Measurements from ENCODE around the gene CGB3.
A peak's percentile ranks its signal among the peaks of the same experiment; 100 is the strongest.

CGB3 gene

DNA sequence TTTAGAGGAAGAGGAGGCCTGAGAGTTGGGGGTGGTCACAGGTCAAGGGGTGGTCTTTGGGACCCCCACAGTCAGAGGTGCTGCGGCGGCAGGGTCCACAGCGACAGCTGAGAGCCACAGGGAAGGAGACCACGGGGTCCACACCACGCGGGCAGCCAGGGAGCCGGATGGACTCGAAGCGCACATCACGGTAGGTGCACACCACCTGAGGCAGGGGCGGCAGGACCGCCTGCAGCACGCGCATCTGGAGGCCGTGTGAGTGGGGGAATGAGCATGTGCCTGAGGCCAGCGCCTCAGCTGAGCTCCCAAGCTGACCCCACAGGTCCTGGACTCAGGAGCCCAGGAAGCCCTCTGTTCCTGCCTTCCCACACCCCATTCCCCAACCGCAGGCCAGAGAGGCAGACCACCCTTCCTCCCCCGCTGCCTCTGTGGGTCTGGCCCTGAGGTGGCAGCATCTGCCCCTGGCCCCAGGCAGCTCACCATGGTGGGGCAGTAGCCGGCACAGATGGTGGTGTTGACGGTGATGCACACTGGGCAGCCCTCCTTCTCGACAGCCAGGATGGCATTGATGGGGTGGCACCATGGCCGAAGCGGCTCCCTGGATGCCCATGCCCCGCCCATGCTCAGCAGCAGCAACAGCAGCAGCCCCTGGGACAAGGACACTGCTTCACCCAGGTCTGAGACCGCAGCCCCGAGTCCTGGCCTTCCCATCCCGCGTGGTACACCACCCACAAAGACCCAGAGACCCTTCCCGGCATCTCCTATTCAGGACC lies 7.9 kb downstream of the CGB3 start:
- DNase-seq (ENCODE audit: low read depth): no peak

DNA sequence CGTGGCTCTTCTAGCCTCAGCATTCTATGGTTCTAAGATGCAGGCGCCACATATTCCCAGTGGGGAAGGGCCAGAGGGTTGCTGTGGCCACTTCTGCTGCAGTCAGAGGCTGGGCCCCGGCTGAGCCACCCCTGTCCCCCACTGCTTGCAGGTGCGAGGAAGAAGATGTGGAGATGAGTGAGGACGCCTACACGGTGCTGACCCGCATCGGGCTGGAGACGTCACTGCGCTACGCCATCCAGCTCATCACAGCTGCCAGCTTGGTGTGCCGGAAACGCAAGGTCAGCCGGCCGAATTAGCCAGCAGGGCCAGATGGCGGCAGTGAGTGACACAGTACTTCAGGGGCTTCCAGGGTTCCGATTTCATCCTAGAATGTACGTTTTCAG lies 9.3 kb downstream of the CGB3 start:
- DNase-seq (ENCODE audit: low read depth): no peak

DNA sequence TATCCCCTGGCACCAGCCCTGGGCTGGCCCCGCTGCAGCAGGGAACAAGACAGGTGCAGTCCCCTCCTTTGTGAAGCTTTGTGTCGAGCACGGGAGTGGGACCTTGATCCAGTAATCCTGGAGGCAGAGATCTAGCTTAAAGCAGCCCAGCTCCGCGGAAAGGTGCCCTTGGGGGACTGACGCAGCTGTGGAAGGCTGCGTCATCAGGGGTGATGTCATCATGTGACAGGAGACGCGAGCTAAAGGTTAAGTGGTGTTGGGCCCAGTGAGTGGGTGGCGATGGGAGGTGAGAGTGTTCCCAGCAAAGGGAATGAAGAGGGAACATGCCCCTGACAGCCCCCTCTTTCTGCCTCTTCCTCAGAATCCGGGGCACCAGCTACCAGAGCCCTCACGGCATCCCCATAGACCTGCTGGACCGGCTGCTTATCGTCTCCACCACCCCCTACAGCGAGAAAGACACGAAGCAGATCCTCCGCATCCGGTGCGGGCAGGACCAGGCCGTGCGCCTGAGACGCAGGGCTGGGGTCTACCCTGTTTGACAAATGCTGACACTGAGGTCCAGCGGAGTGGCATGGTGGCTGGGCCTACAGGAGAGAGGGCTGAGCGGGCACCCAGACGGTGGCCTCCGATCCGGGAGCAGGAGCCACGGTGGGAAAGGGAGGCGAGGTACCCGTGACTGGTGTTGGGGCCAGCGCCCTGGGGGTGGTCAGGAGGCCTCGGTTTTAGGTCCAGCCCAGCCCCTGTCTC lies 9.8 kb downstream of the CGB3 start:
- DNase-seq (ENCODE audit: low read depth): no peak

DNA sequence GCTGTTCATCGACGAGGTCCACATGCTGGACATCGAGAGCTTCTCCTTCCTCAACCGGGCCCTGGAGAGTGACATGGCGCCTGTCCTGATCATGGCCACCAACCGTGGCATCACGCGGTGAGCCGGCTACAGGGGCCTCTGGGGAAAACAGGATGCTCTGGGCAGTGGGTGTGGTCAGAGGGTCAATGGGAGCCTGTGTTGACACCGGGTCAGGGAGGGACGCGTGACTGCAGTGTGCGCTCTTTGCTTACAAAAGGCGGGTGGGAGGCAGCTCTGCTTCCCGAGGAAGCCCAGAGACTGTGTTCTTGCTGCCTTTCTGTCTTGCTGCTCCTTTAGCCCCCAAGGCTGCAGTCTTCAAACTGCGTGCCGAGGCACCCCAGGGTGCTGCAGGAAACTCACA lies 12.9 kb downstream of the CGB3 start:
- no peak for DNase-seq (ENCODE audit: low read depth)

DNA sequence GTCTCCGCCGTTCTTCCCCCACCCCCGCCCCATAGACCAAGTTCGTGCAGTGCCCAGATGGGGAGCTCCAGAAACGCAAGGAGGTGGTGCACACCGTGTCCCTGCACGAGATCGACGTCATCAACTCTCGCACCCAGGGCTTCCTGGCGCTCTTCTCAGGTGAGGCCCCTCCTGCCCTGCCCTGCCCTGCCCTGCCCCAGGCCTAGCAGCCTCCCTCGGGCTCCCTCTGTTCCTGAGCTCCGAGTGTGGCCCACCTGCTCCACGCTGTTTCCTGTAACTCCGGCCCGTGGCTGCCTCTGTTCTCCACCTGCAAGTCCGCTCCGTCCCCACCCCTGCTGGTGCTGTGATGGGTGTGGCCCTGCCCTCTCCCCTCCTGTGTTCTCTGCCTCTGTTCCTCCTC lies 13.7 kb downstream of the CGB3 start:
- no peak for DNase-seq (ENCODE audit: low read depth)

DNA sequence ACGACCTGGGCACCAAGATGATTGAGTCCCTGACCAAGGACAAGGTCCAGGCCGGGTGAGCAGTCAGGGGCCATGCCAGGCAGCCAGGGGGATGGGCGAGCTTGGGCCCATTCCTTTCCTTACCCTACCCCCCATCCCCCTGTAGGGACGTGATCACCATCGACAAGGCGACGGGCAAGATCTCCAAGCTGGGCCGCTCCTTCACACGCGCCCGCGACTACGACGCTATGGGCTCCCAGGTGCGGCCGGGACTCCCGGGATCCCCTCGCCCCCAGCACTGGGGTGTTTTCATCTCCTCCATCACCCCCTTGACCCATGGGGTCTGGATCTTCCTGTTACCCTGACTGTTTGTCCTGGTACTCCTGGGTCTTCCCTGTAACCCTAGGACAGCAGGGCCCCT lies 14.3 kb downstream of the CGB3 start:
- no peak for DNase-seq (ENCODE audit: low read depth)

DNA sequence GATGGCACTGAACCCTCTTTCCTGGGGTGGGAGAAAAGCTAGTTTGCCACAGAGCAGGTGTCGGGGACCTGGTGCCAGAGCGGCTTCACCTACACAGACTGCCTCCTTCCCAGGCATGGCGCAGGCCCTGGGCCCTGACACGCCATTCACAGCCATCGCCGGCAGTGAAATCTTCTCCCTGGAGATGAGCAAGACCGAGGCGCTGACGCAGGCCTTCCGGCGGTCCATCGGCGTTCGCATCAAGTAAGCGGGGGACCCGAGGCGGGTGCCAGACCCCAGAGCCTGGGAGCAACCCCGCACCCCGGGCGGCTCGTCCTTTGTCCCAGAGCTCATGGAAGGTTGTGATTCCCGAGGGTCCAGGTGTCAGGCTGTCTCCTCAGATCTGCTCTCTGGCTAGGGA lies 17.2 kb downstream of the CGB3 start:
- DNase-seq (ENCODE audit: low read depth): no peak

DNA sequence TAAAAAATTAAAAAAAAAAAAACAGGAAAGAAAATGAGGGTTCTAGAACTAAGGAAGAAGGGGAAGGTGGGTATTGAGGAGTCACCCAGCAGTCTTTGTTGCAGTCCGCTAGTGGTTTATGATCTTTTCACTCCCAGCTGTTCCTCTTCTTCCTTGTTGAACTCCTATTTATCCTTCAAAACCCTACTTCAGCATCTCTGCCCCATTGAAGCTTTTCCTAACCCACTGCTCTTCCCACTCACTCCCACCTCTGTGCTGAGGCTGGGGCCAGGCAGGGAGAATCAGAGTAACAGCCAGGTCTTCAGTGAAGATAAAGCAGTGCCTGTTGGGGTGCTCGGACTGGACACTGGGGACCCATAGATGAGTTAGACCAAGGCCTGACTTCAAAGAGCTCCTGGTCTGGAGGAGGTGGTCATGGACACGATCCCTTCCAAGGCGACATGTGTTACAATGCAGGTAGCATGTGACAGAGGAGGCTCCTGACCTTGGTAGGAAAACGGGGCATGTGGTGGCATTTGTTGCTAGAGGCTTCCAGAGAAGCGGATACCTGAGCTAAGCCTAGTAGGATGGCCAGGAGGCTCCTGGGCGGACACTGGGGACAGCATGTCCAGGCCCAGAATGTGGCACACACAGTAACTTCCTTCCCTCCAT lies 19.0 kb downstream of the CGB3 start:
- DNase-seq (ENCODE audit: low read depth): no peak

DNA sequence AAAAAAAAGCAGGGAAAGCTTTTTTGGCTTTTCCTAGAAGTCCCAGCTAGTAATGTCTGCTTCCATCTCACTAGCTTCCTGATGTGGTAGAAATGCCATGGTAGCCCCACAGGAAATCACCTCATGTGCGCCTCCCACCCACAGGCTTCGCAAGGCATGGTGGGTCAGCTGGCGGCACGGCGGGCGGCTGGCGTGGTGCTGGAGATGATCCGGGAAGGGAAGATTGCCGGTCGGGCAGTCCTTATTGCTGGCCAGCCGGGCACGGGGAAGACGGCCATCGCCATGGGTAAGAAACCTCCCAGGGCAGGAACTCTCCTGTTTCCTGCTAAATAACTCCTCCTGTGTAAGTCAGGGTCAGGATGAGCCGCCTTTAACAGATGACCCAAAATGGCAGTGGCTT lies 20.0 kb downstream of the CGB3 start:
- DNase-seq (ENCODE audit: low read depth): no peak

DNA sequence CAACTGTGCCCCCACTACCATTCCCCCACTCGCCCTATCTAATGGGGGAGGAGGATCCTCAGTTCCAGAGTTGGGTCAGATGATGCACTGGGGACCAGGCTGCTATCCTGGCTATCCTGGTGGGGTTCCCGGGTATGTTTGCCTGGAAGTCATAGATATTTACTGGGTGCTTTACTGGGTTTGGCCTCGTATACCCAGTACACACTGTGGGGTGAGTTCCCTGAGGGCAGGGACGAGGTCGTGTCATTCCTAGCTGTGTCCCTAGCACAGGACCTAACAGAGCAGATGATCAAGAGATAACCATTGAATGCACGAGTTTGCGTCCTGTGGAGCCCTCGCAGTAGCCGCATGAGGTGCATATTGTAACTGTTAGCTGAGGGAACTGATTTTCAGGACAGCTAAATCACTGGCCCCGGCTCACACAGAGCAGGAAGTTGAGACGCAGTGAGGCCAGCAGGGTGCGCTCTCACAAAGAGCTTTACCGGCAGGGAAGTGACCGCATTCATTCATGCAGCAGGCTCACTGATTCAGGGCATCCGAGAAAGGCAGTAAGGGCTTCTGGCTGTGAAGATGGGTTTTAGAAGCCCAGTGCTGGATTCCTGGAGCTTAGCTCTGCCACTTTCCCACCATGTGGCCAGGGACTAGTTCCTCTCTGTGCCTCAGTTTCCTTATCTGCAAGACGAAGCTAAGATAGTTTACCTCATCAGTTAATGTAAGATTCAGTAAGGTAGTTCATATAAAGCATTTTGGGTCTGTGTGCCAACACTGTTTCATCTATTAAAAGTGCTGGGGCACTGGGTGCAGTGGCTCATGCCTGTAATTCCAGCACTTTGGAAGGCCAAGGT lies 24.4 kb downstream of the CGB3 start:
- no peak for DNase-seq (ENCODE audit: low read depth)

DNA sequence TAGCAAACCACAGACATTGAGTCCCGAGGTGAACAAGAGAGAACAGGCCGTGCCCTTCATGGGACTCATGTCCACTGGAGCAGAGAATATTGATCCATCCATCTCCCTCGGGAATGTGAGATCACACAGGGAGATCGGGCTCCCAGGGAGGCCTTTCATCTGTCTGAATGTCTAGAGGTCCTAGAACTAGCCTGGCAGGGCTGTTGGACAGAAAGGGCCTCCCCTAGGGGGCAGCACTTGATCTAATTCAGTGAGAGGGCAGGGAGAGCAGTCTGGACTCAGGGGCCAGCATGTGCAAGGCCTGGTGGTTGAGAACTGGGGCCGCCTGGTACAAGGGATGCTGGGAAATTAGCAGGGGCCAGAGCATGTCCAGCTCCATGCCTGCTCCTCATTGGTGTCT lies 26.2 kb downstream of the CGB3 start:
- DNase-seq (ENCODE audit: low read depth): no peak

DNA sequence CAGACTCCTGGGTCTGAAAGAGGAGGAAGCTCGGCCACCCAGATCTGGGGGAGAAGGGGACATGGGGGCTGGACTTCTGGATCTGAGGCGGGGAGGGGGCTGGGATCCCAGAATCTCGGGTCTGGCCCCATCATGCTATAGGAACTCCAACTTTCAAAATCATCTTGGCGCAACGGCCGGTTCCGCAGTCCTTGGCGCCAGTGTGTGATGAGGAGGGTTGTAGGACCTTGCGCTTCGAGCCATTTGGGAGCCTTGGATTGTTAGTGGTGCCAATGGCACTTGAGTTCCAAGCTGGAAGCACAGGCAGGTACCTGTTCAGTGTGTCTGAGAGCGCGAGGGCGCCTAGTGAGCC lies 30.1 kb downstream of the CGB3 start:
- DNase-seq (ENCODE audit: low read depth): no peak

DNA sequence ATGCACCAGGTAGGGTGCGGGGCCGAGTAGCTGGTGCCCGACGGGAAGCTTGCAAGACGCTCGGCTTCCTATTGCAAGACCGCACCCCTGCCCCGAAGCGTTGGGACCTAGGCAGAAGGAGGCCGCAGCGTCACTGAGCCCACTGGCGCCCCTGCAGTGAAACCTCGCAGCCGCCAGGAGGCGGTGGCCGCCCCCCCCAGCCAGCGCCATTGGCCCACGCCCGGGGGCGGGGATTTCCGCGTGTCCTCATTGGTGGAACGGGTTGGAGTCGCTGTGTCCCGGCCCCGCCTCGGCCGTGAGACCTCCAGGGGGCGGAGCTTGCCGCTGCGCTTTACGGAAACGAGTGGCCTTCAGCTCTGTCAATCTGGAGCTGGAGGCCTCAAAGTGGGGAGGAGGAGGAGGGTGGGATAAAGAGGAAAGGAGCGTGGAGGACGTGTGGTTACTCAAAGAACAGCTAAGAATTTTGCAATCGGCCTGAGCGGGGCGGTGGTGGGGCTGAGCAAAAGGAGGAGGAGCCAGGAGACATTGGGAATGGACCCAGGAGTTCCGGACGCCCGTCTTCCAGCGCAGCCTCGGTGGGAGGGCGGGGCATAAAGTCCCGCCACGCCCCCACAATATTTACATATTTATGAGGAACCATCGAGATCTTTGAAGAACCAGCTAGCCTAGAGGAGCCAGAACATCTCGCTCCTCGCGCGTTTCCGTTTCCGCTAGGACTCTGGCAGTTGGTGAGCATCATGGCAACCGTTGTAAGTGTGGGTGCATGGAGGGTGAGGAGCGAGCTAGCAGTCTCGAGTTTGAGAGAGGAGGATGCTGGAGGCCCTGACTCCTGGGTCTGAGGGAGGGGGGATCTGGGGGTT lies 30.7 kb downstream of the CGB3 start, which contains the start of the genes GYS1 and RUVBL2:
TSS of gene GYS1 (minus strand) at position 135 of the 860 bp plus-strand sequence. CDS start 197 bp downstream, outside the sequence.
TSS of gene RUVBL2 (plus strand) at position 713 of the 860 bp plus-strand sequence. CDS start at position 738, 25 bp downstream.
- peak; percentile 99 for DNase-seq (ENCODE audit: low read depth)

DNA sequence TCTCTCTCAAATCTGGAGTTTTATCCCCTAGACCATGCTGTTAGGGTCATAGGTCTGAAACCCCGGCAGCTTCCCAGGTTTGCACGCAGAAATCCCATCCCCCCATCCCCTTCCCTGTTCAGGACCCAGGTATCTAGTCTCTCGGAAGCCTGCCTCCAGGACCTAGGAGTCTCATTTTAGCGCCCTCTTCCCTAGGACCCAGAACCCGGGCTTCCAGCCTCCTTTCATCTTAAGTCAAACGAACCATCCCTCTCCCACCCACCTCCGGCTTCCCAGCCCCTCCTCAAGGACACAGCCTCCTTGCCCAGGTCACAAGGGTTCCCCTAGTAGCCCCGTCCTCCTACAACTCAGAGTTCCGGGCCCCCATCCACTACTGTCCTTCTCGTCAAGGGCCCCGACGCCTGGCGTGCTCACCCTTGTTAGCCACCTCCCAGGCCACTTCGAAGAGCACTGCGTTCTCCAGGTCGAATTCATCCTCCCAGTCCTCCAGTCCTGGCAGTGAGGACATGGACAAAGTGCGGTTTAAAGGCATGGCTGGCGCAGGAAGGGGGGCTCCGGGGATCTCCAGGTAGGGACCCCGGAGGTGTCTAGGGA lies 31.5 kb downstream of the CGB3 start:
- no peak for DNase-seq (ENCODE audit: low read depth)

DNA sequence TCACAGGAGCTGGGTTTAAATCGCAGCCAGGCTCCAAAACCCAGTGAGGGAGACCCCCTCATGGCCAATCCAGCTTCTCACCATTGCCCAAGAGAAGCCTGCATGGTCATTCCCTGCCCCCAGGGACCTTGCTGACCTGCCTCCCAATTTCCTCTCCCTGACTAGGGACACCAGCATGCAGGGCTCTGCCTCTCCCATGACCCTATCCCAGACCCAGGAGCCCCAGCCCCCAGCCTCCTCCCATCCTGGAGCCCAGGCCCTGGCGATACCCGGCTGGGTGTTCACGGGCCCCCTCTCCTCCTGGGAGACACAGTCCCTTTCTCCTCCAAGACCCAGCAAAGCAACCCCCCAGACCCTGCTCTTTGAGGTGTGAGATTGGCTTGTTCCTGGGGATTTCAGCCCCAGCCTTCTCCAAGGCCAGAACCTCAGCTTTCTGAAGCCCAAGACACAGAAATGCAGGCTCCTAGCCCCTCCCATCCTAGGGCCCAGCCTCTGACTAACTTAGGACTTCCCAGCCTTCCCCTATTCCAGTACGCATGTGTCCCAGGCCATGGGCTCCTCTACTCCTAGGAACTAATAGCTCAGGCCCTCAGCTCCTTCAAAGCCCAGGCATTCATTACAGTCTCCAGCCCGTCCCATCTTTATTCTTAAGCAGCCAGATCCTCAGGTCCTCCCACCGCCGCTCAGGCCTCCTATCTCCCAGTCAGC lies 32.1 kb downstream of the CGB3 start:
- DNase-seq (ENCODE audit: low read depth): no peak

DNA sequence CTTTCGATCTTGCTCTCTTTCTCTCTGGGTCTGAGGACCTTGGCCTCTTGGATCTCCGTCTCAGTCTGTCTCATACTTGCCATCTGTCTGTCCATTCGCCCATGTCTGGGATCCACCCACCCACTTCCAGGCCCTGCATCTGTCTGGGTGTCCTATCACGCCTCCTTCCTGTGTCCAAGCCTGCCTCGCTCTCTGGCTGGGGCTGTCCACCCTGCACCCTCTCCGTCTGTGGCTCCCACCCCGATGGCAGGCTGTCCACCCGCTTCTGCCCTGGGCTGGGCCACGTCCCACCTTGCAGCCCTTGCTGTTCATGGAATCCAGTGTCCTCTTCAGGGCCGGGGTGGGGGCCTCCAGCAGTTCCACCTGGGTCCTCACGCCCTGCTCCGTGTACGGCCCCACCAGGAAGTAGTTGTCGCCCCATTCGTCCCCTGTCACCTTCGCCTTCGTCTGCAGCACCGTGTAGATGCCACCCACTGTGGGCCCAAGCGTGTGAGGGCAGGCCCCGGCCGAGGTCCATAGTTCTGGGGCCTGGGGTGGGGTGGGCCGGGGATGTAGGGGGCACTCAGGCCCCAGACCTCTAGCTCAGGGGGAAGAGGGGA lies 33.0 kb downstream of the CGB3 start:
- no peak for DNase-seq (ENCODE audit: low read depth)

DNA sequence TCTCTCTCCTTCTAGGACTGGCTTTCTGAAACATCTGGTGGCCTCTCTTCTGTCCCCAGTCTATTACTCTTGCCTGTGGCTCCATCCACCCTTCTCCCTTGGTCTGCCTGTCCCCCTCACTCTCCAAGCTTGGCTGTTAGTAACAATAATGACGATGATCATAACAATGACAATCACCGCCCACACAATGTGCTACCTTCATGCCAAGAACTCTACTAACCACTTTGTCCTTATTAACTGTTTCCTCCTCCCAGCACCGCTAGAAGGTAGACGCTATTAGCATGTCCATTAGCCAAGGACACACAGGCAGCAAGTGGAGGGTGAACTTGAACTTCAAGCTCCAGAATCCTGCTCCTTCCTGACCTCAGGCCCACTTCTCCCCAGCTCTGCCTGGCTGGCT lies 33.7 kb downstream of the CGB3 start:
- DNase-seq (ENCODE audit: low read depth): no peak

DNA sequence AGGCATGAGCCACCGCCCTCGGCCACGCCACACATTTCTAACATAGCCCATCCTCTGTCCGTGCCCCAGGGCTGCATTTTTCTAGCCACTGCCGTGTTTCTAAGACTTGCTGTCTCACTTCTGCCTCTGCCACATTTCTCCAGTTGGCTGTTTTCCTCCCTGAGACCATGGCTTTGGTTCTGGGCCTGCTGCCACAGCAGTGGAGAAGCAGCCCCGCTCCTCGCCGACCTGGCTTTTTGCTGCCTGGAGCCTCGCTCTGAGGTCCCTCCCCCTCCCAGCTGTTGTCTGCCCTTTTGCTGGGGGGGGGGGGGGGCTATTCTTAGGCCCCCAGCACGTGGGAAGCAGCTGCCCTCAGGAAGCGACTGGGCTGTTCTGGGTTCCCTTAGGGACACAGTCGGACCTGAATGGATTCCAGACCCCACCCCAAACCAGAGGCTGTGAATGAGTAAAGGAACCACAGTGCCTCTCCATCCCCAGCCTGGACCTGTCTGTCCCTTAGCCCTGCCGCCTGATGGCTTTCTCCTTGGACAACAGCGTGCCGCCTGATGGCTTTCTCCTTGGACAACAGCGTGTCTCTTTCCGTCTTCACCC lies 34.3 kb downstream of the CGB3 start:
- no peak for DNase-seq (ENCODE audit: low read depth)

DNA sequence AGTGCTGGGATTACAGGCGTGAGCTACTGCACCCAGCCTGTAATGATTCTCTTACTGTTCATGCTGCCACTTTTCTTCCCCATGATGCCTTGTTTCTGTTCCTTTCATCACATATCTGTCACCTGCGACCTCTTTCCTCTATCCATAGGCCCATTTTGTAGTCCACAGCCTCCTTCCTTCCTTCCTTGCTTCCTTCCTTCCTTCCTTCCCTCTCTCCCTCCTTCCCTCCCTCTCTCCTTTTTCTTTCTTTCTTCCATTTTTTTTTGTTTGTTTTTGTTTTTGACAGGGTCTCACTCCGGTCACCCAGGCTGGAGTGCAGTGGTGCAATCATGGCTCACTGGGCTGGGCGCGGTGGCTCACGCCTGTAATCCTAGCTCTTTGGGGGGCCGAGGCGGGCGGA lies 35.3 kb downstream of the CGB3 start:
- no peak for DNase-seq (ENCODE audit: low read depth)
